ENCODE measurements around the gene STX4. TPM values are rescaled to one million over a fixed set of nuclear protein-coding genes. Genes with fewer than 3 reads are reported as not detected.

STX4 gene
- total RNA-seq, 1 donor, result 26.8 TPM

DNA sequence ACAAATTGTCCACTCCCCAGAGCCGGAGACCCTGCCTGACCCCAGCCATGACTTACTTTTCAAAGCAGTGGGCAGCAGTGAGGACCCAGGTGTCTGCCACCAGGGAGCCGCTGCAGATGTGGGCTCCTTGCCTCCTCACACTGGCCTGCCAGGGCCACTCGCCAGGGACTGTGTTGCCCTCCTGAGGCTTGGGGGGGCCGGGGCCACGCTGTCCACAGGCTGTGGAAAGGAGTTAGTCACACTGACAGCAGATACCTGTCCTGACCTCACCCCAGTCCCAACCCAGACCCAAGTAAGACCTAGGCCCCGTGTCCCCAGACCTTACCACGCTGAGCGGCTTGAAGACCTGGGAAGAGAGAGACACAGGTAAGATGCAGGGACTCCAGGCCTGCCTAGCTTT is 54.1 kb downstream of the STX4 start:
- TF ChIP-seq, protein P1, sequence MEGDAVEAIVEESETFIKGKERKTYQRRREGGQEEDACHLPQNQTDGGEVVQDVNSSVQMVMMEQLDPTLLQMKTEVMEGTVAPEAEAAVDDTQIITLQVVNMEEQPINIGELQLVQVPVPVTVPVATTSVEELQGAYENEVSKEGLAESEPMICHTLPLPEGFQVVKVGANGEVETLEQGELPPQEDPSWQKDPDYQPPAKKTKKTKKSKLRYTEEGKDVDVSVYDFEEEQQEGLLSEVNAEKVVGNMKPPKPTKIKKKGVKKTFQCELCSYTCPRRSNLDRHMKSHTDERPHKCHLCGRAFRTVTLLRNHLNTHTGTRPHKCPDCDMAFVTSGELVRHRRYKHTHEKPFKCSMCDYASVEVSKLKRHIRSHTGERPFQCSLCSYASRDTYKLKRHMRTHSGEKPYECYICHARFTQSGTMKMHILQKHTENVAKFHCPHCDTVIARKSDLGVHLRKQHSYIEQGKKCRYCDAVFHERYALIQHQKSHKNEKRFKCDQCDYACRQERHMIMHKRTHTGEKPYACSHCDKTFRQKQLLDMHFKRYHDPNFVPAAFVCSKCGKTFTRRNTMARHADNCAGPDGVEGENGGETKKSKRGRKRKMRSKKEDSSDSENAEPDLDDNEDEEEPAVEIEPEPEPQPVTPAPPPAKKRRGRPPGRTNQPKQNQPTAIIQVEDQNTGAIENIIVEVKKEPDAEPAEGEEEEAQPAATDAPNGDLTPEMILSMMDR (IDR thresholded peaks at IDR 0.05; ENCODE audit: extremely low read depth, low read depth, low read length), result no peak
- H4K20me1 ChIP-seq (ENCODE audit: insufficient read depth, low read length), result peaks cover 1% of the 10 kb centered on the region
- peaks cover 48% of the 10 kb centered on the region for H3K79me2 ChIP-seq (ENCODE audit: insufficient read depth, low read length)
- H2AFZ ChIP-seq (ENCODE audit: low read length), result no peak overlapping the region
- H3K4me3 ChIP-seq (ENCODE audit: insufficient read depth, low read length), result no peak overlapping the region
- no peaks in the 10 kb centered on the region for H3K27me3 ChIP-seq (ENCODE audit: insufficient read depth, low read length)
- peak; percentile 74 for DNase-seq (ENCODE audit: insufficient read length, low spot score, missing footprints)
- H3K4me1 ChIP-seq (ENCODE audit: insufficient read depth, low read length), result peaks cover 15% of the 10 kb centered on the region
- no peak overlapping the region for H3K4me2 ChIP-seq (ENCODE audit: insufficient read depth, low read length)
- H3K36me3 ChIP-seq (ENCODE audit: insufficient read depth, low read length), result peaks cover 30% of the 10 kb centered on the region
- H3K27ac ChIP-seq (ENCODE audit: low read depth, low read length), result no peak overlapping the region
- no peaks in the 10 kb centered on the region for H3K9me3 ChIP-seq (ENCODE audit: low read depth, low read length)

DNA sequence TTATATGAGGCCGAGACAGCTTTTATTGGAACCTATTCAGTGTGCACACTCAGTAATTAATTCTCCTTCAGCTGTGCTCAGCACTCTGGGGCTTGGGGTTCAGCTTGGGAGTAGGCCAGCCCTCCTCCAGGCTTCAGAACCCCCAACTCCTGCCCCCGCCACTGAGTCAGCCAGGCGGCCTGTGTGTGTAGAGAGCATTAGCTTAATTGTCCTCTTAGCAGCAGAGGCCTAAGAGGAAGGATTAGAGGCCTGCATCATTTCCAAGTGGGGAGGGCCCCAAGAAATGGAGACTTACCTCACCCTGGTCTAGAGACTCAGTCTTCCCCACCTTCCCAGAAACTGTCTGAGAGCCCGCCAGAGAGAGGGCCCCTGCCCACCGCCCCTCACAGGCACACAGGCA is 54.6 kb downstream of the STX4 start:
- Histone ChIP-seq H3K36me3 (ENCODE audit: insufficient read depth, low read length) (peaks cover 30% of the 10 kb centered on the region), H3K4me3 (ENCODE audit: insufficient read depth, low read length) (no peak overlapping the region), H3K9me3 (ENCODE audit: low read depth, low read length) (no peaks in the 10 kb centered on the region), H3K27me3 (ENCODE audit: insufficient read depth, low read length) (no peaks in the 10 kb centered on the region), H2AFZ (ENCODE audit: low read length) (no peak overlapping the region), H4K20me1 (ENCODE audit: insufficient read depth, low read length) (peaks cover 6% of the 10 kb centered on the region), H3K79me2 (ENCODE audit: insufficient read depth, low read length) (peaks cover 50% of the 10 kb centered on the region), H3K27ac (ENCODE audit: low read depth, low read length) (no peak overlapping the region), H3K4me1 (ENCODE audit: insufficient read depth, low read length) (peaks cover 20% of the 10 kb centered on the region), H3K4me2 (ENCODE audit: insufficient read depth, low read length) (no peak overlapping the region)
- TF ChIP-seq, protein P1 (IDR thresholded peaks at IDR 0.05; ENCODE audit: extremely low read depth, low read depth, low read length), result no peak
- peak; percentile 39 for DNase-seq (ENCODE audit: insufficient read length, low spot score, missing footprints)

DNA sequence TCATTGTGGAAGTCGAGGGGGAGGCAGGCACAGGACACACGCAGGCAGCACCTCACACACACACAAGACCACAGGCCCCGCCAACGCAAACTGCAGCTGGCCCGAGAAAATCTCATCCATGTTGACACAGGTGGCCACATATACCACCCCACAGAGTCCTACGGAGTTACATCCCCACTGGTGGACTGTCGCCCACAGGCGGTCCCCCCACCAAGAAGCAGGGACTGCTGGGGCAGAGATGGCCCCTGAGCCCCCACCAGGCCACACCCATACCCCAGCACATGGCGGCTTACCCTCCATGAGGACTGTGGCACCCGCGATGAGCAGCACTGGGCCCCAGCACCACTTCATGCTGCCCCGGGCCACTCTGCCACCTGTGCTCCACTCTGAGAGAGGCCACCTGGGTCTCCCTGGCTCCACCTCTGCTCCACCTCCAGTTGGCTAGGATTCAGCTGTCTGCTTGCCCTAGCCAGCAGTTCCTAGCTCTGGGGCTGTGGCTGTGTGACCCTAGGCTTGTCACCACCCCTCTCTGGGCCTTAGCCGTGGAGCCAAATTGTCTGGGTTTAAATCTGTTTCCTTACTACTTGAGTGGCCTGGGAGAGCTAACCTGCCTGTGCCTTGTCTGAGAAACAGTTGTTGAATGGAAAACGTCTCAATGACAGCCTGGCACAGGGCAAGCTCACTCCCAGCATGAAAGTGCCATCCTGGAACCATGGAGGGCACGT is 55.3 kb downstream of the STX4 start, which contains the start of gene PRSS53:
PRSS53 (minus strand) TSS at position 485 of the 725 bp plus-strand sequence; CDS start at position 351, 134 bp downstream.
- Histone ChIP-seq H3K9me3 (ENCODE audit: low read depth, low read length) (no peaks in the 10 kb centered on the region), H4K20me1 (ENCODE audit: insufficient read depth, low read length) (peaks cover 6% of the 10 kb centered on the region), H3K4me3 (ENCODE audit: insufficient read depth, low read length) (no peak within 1 kb of the TSS), H3K4me2 (ENCODE audit: insufficient read depth, low read length) (no peak within 1 kb of the TSS), H2AFZ (ENCODE audit: low read length) (no peak within 1 kb of the TSS), H3K79me2 (ENCODE audit: insufficient read depth, low read length) (peaks cover 48% of the 10 kb centered on the region), H3K27me3 (ENCODE audit: insufficient read depth, low read length) (no peaks in the 10 kb centered on the region), H3K27ac (ENCODE audit: low read depth, low read length) (no peak within 1 kb of the TSS), H3K36me3 (ENCODE audit: insufficient read depth, low read length) (peaks cover 30% of the 10 kb centered on the region), H3K4me1 (ENCODE audit: insufficient read depth, low read length) (peaks cover 24% of the 10 kb centered on the region)
- TF ChIP-seq, protein P1 (IDR thresholded peaks at IDR 0.05; ENCODE audit: extremely low read depth, low read depth, low read length), result no peak
- DNase-seq (ENCODE audit: insufficient read length, low spot score, missing footprints), result peak; percentile 44

DNA sequence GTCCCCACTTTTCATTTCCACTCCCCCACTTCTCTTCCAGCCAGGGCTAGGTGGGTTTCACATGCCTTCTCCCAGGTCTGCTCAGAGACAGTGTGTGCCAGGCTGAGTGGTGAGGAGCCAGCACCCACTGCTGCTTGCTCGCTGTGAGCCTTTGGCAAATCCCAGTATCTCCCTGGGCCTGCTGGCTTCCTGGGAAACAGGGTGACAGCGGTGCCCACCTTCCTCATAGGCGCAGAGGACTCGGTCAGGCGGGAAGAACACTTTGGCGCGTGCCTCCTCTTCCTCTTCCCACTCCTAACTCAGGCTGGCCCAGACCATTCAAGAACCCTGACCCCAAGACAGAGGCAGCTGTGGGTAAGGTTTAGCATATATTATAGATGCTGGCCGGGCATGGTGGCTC is 55.8 kb downstream of the STX4 start:
- Histone ChIP-seq H4K20me1 (ENCODE audit: insufficient read depth, low read length) (peaks cover 6% of the 10 kb centered on the region), H3K36me3 (ENCODE audit: insufficient read depth, low read length) (peaks cover 26% of the 10 kb centered on the region), H3K4me1 (ENCODE audit: insufficient read depth, low read length) (peaks cover 24% of the 10 kb centered on the region), H3K27ac (ENCODE audit: low read depth, low read length) (no peak overlapping the region), H3K4me3 (ENCODE audit: insufficient read depth, low read length) (no peak overlapping the region), H2AFZ (ENCODE audit: low read length) (no peak overlapping the region), H3K79me2 (ENCODE audit: insufficient read depth, low read length) (peaks cover 53% of the 10 kb centered on the region), H3K4me2 (ENCODE audit: insufficient read depth, low read length) (no peak overlapping the region), H3K27me3 (ENCODE audit: insufficient read depth, low read length) (no peaks in the 10 kb centered on the region), H3K9me3 (ENCODE audit: low read depth, low read length) (no peaks in the 10 kb centered on the region)
- DNase-seq (ENCODE audit: insufficient read length, low spot score, missing footprints), result peak; percentile 79
- TF ChIP-seq, protein P1 (IDR thresholded peaks at IDR 0.05; ENCODE audit: extremely low read depth, low read depth, low read length), result no peak

Data from osteoblast (primary cell).